Kidney glomerular epithelial cell (primary cell): ENCODE measurements around the gene NDUFS1.
"Not testable (repeated sequence)": the region's sequence is repeated elsewhere in the genome, so short reads cannot be mapped to it uniquely, and the experiment has no call there.

Source experiments
- DNase-seq: peaks from one replicate; lab custom pipeline; 2025; lab: John Stamatoyannopoulos, UW

NDUFS1 gene

GRCh38 chr2:206159346-206160124, at the start of gene NDUFS1, which contains the start of gene EEF1B2:
NDUFS1 (minus strand) TSS chr2:206159444; CDS start chr2:206153678, 5,766 bp downstream.
EEF1B2 (plus strand) TSS chr2:206159895; CDS start chr2:206159980, 85 bp downstream.
- DNase-seq = peak; percentile 90

DNA sequence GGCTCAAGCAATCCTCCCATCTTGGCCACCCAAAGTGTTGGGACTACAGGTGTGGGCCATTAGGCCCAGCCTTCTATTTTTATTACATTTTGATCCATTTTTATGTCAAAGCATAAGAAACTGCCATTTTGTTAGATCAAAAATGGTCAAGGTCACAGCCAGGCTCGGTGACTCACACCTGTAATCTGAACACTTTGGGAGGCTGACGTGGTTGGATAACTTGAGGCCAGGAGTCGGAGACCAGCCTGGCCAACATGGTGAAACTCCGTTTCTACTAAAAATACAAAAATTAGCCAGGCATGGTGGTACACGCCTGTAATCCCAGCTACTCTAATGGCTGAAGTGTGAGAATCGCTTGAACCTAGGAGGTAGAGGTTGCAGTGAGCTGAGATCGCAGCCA, 49.7 kb upstream of the NDUFS1 start:
- DNase-seq = no peak

DNA sequence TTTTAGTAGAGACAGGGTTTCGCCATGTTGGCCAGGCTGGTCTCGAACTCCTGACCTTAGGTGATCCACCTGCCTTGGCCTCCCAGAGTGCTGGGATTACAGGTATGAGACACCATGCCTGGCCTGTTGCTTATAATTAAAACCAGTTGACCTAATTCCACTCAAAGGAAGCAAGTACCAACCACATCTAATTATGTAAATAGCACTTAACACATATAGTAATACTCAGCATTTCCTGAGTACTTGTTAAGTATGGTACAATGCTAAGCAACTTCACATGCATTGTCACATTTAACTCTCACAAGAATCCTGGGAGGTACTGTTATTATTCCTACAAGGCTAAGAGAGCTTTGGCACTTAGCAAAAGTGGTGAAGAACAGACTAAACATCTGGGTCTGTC, 48.1 kb upstream of the NDUFS1 start:
- DNase-seq = not testable (repeated sequence)

DNA sequence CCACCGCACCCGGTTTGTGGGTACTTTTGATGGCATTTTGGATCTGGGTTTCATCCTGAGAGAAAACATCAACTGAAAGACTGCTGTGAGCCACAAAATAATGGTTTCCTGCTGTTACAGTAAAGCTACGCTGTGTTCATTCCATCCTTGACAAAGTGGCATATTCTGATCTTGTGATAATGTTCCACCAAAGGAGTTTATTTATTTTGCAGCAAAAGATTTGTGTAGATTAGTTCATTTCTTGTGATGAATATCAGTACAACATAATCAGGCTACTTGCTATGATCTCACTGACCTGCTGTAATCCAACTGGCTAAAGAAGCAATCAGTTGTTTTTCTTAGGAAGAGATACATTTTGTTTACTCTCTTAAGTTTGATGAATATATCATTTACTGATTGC, 45.5 kb upstream of the NDUFS1 start:
- DNase-seq = no peak

DNA sequence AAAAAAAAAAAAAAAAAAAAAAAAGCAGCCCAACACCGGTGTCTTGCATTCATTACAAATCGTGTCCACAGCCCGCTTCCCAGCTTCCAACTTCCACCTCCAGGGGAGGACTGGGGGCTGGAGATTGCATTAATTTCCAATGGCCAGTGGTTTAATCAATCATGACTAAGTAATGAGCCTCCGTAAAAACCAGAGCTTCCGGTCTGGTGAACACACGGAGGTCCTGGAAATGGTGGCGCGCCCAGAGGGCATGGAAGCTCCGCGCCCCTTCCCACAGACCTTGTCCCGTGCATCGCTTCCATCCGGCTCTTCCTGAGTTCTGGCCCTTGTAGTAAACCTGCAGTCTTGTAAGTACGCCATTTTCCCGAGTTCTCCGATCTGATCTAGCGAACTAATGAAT, 44.1 kb upstream of the NDUFS1 start:
- no peak for DNase-seq

DNA sequence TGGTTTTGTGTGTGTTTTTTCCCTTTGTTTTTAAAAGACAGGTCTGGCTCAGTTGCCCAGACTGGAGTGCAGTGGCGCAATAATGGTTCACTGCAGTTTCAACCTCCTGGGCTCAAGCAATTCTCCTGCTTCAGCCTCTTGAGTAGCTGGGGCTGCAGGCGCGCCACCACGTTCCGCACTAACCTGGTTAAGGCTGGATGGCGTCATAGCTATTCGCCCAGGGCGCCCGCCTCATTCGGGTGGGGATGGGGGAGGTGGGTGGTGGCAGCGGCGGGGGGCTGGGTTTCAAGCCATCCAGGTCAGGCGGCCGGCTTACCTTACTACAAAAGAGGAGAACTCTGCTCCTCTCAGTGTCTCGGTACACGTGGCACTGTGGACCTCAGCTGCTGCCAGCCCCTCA, 43.2 kb upstream of the NDUFS1 start:
- no peak for DNase-seq

DNA sequence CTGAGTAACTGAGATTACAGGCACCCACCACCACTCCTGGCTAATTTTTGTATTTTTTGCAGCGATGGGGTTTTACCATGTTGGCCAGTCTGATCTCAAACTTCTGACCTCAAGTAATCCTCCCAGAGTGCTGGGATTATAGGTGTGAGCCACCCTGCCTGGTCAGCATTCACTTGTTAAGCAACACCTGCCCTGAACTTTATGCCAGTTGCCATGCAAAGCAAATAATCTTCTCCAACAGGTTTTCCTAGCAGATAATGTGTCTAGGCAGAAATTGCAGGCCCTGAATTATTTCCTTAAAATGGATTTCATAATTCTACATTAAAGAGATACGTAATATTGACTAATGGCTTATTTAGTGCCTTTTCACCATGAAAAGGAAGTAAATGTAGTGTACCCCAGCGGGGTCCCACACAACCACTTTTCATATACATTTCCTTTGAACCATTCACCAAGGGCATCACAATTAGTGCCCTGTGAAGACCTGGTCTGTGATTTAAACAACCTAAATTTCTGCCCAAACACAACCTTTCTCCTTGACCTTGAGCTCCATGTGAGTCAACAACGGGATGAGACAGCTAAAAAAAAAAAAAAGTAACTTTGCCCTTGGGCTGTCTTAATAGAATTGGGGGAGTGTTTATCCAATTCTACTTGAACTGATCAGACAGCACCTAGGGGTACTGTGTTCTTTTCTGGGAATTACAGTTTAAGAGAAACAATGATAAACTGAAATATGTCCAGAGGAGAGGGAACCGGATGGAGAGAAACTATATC, 42.0 kb upstream of the NDUFS1 start:
- DNase-seq = no peak

DNA sequence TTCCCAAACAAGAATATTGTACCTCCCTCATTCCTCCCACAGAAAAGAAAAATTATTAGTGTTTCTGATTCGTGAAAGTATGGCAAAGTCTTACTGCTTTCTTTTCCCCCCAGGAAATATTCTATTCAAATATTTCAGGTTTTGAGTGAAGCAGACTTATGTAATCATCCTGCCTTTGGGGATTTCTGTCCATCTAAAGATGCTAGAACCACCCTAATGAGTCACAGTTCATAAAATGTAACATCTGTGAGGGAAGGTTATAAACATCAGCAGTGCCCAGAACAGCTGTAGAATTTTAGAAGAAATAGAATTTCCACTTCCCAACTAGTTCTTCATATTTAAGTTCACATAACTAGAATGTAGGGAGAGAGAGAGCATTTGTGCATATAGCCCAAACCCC, 39.4 kb upstream of the NDUFS1 start:
- DNase-seq = no peak

GRCh38 chr2:206193671-206194357, 34.6 kb upstream of the NDUFS1 start:
- no peak for DNase-seq

- no peak for DNase-seq
Observed at GRCh38 chr2:206192157-206192556, 32.9 kb upstream of the NDUFS1 start.

DNA sequence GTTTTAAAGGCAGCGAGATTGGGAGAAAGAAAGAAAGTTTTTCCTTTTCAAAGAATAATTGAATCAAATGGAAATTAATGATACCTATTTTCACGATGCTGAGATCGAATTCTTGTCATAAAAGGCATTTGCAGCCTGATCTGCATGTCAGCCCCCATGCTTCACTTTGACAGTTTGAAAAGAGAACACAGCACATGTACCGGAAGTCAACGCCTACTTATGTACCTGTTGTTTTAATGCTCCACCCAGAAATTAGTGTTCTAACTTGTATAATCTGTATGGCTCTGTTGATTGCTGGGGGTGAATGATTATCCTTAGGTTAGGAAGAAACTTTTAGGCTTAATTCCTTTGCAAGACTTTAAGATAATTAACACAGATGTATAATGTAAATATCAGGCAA, 31.4 kb upstream of the NDUFS1 start:
- DNase-seq = no peak

DNA sequence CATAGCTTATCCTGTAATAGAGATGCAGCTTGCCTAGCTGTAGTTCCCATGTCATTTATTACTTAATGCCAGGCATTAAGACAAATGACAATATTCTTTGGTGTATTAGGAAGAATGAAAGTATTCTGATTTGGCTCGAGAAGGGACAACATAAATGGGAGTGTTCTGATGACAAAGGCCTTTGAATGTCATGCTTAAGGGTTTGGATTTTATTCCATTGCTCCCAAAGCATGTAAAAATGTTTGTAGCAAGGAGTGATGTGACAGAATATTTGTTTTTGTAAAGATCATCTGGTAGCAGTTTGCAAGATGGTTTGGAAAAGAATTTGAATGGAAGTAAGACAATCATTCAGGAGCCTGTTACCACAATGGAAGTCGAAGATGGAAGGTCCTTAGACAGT, 30.9 kb upstream of the NDUFS1 start:
- DNase-seq = no peak

DNA sequence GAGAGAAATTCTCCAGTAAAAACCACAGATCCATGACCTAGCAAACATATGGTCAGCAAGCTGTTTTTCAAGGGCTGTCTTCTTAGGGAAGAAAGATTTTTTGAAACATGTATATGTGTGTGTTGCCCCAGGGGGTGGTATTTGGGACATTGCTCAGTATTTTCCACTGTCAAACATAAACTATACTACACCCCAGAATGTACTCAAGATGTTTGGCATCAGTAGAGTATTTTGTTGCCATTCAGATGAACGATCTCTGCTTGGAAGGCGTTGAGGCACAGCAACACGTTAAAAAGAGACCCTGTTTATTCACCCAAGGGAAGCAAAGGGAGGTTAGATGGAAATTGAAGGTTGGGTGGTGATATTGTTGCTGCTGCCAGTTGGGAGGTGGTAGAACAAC, 30.4 kb upstream of the NDUFS1 start:
- no peak for DNase-seq

DNA sequence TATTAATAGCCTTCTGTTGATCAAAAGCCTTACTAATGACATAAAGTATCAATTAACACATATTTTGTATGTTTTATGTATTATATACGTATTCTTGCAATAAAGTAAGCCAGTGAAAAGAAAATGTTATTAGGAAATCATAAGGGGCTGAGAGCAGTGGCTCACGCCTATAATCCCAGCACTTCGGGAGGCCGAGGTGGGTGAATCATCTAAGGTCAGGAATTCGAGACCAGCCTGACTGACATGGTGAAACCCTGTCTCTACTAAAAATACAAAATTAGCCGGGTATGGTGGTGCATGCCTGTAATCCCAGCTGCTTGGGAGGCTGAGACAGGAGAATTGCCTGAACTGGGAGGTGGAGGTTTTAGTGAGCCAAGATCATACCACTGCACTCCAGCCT, 22.3 kb upstream of the NDUFS1 start:
- DNase-seq = not testable (repeated sequence)

DNA sequence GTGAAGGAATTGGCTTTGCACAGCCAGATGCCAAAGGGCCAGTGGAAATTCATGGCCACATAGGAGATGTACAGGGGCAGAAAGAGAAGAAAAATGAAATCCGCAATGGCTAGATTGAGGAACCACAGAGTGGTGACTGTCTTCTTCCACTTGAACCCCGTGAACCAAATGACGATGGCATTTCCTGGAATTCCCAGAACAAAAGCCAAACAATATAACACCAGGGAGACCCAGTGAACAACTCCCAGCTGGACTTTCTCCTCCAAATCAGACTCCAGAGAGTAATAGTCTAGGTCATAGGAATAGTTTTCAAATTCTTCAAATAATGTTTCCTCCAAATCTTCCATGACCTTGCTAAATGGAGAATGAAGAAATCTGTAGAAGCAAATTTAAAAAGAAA, 17.7 kb upstream of the NDUFS1 start:
- no peak for DNase-seq

DNA sequence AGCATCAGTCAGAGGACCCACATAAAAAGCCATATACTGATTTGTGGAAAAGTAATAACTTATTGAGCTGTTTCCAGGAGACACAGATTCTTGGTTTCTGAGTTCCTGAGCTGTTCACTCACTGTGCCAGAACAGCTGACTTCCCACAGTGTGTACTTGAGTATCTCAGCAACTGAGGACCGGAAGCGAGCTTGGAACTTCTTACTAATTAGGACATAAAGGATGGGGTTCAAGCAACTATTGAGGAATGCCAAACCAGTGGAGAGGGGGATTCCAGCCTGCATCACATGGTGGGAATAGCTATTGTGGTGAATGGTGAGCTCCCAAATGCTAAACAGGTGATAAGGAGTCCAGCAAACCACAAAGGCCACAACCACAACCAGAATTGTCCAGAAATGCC, 16.9 kb upstream of the NDUFS1 start:
- no peak for DNase-seq

GRCh38 chr2:206173147-206173546, 13.9 kb upstream of the NDUFS1 start:
- no peak for DNase-seq

GRCh38 chr2:206171624-206172397, 12.6 kb upstream of the NDUFS1 start:
- DNase-seq = not testable (repeated sequence)

GRCh38 chr2:206168230-206168629, 9.0 kb upstream of the NDUFS1 start:
- not testable (repeated sequence) for DNase-seq

GRCh38 chr2:206164261-206164862, 5.1 kb upstream of the NDUFS1 start:
- peak; percentile 43 for DNase-seq

DNA sequence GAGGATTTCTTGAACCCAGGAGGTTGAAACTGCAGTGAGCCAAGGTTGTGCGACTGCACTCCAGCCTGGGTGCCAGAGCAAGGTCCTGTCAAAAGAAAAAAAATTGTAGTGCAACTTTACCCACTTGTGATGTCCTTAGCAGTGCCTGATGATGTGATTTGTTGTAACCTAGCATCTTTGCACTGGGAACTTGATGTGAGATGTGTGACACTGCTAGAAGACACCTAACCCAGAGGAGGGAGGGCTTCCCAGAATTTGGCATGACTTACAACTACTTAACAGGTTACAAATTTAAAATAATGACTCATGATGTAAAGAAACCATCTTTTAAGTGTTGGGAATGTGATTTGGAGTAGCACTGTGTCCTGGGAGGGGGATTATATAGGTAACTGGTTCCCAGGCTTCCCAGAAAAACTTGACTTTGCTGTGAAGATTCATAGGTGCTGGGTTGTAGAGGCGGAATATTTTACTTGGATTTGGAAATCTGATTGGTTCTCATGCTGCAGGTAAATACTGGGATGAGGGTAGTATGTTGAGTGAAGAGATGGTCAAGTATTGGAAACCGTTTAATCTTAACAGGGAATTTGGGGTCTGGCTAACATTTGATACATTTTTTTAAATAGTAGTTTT, 4.1 kb upstream of the NDUFS1 start:
- DNase-seq = no peak
